Neutrophil (primary cell): ENCODE measurements around the gene ACTR1A.

Experiments used
- H3K27ac ChIP-seq: fragments of 200-600 bp; sonication (generic); 2 replicates; pipeline ENCODE4 v1.5.1; 2016; ENCODE audit warnings: mild to moderate bottlenecking, moderate library complexity
- H3K27me3 ChIP-seq: fragments of 200-600 bp; sonication (generic); 2 replicates; pipeline ENCODE4 v1.6.0; 2016; ENCODE audit warnings: mild to moderate bottlenecking
- H3K36me3 ChIP-seq: fragments of 200-600 bp; sonication (generic); 2 replicates; pipeline ENCODE4 v1.5.1; 2017
- H3K4me1 ChIP-seq, 2 experiments: fragments of 200-600 bp in 1 of 2; sonication (generic) in 1 of 2; 1 replicate in 1 of 2; 2 replicates in 1 of 2; pipeline versions ENCODE4 v1.5.1 to v1.6.1; 2013 to 2016; ENCODE audit warnings: low read depth in 1 of 2, low read length in 1 of 2, mild to moderate bottlenecking in 1 of 2, moderate library complexity in 1 of 2; ENCODE audit not compliant: control insufficient read depth in 1 of 2, insufficient read depth in 1 of 2
- H3K4me3 ChIP-seq, 2 experiments: fragments of 200-600 bp in 1 of 2; sonication (generic) in 1 of 2; 1 replicate in 1 of 2; 2 replicates in 1 of 2; pipeline ENCODE4 v1.5.1; 2013 to 2016; ENCODE audit warnings: low read depth in 1 of 2, low read length in 1 of 2, mild to moderate bottlenecking in 1 of 2, moderate library complexity in 1 of 2
- H3K9me3 ChIP-seq: fragments of 200-600 bp; sonication (generic); 2 replicates; pipeline ENCODE4 v1.5.1; 2016
- CTCF ChIP-seq: fragments of 200-600 bp; sonication (generic); IDR thresholded peaks from 2 replicates; pipeline ENCODE4 v1.5.1; 2016; ENCODE audit warnings: antibody characterized with exemption

ACTR1A gene

GRCh38 chr10:102514487-102515311, 12.2 kb upstream of the ACTR1A start:
- no peak for TF ChIP-seq CTCF
- H3K9me3 ChIP-seq = no peaks in the 10 kb centered on the region
- no peaks in the 10 kb centered on the region for H3K27me3 ChIP-seq
- H3K4me3 ChIP-seq = no peak overlapping the region
- peaks cover 0 to 6% of the 10 kb centered on the region in 2 experiments for H3K4me1 ChIP-seq
- peaks cover 26% of the 10 kb centered on the region for H3K36me3 ChIP-seq
- no peak overlapping the region for H3K27ac ChIP-seq

- H3K9me3 ChIP-seq = no peaks in the 10 kb centered on the region
- H3K27ac ChIP-seq = peak overlapping the region; percentile 67
- H3K4me3 ChIP-seq = no peak overlapping the region
- H3K27me3 ChIP-seq = no peaks in the 10 kb centered on the region
- peaks cover 0 to 6% of the 10 kb centered on the region in 2 experiments for H3K4me1 ChIP-seq
- no peak for TF ChIP-seq CTCF
- H3K36me3 ChIP-seq = peaks cover 30% of the 10 kb centered on the region
Observed at GRCh38 chr10:102511583-102512274, 9.2 kb upstream of the ACTR1A start.

- Histone ChIP-seq H3K27me3 (no peaks in the 10 kb centered on the region), H3K27ac (no peak overlapping the region), H3K4me1 (peaks cover 10 to 18% of the 10 kb centered on the region in 2 experiments), H3K9me3 (no peaks in the 10 kb centered on the region), H3K36me3 (peaks cover 20% of the 10 kb centered on the region), H3K4me3 (no peak overlapping the region)
- TF ChIP-seq CTCF = no peak
Observed at GRCh38 chr10:102509387-102509786, 6.9 kb upstream of the ACTR1A start.

- no peak overlapping the region for H3K27ac ChIP-seq
Observed at GRCh38 chr10:102508506-102508905, 6.0 kb upstream of the ACTR1A start.

GRCh38 chr10:102507521-102507920, 5.0 kb upstream of the ACTR1A start:
- Histone ChIP-seq H3K9me3 (no peaks in the 10 kb centered on the region), H3K4me1 (peaks cover 23 to 33% of the 10 kb centered on the region in 2 experiments)
- no peak for TF ChIP-seq CTCF

More at GRCh38 chr10:102508506-102508905, 6.0 kb upstream of the ACTR1A start:
- Histone ChIP-seq H3K4me1 (peaks cover 14 to 24% of the 10 kb centered on the region in 2 experiments), H3K4me3 (no peak overlapping the region), H3K27me3 (no peaks in the 10 kb centered on the region), H3K9me3 (no peaks in the 10 kb centered on the region), H3K36me3 (peaks cover 20% of the 10 kb centered on the region)
- TF ChIP-seq CTCF = no peak

More at GRCh38 chr10:102507521-102507920, 5.0 kb upstream of the ACTR1A start:
- Histone ChIP-seq H3K27ac (no peak overlapping the region), H3K4me3 (no peak overlapping the region), H3K27me3 (no peaks in the 10 kb centered on the region), H3K36me3 (peaks cover 17% of the 10 kb centered on the region)
